GM12865 (cell line): Measurements from ENCODE around the gene RPS19.
"Not testable (repeated sequence)": the region's sequence is repeated elsewhere in the genome, so short reads cannot be mapped to it uniquely, and the experiment has no call there.

ENCODE experiments used
- DNase-seq: peaks from one replicate; pipeline ENCODE4 v3.0.0; 2010; ENCODE audit warnings: low read depth
- H3K4me3 ChIP-seq: 2 replicates; pipeline ENCODE4 v1.5.1; 2011; ENCODE audit warnings: mild to moderate bottlenecking, low read depth, low read length, control low read depth
- CTCF ChIP-seq: IDR thresholded peaks from 2 replicates; pipeline ENCODE4 v1.5.1; 2011; ENCODE audit warnings: low read length, control low read depth, low read depth, inconsistent platforms; ENCODE audit not compliant: insufficient read depth; ENCODE audit errors: missing control alignments

RPS19 gene

DNA sequence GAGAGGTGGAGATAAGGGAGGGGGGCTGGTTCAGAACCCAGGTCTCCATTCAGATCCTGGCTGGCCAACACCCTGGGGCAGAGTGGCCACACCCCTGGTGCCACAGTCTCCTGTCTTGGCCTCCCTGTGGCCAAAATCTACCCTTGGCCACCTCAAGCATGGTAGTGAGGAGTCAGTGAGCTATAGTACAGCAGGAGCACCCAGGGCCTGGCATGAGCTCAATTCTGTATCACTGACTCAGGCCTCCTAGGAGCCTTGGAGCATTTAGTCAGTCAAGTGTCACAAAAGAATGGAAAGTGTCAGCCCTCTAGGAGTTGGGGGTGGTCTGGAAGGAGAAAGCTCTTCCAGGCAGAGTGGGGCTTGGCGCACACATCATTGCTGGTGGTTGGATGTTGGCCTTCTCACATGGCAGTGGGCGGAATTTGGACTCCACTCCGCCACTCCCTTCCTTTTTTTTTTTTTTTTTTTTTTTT is 10.4 kb downstream of the RPS19 start:
- H3K4me3 ChIP-seq: no peak overlapping the region
- no peak for DNase-seq
- no peak for TF ChIP-seq CTCF

GRCh38 chr19:41871573-41872383 is 11.7 kb downstream of the RPS19 start:
- no peak overlapping the region for H3K4me3 ChIP-seq
- DNase-seq: peak; percentile 93
- TF ChIP-seq CTCF: no peak

DNA sequence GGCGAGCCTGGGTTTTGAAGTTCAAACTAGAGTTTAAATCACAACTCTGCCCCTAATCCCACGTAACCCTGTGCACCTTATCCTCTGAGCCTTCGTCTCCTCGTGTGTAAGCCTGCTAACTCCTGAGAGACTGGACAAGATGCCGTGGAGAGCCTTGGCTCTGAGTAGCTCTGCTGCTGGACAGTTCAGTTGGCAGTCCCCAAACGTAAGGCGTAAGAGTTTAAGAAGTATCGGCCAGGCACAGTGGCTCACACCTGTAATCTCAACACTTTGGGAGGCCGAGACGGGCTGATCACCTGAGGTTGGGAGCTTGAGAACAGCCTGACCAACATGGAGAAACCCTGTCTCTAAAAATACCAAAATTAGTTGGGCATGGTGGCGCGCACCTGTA is 12.3 kb downstream of the RPS19 start:
- TF ChIP-seq CTCF: no peak
- peak; percentile 49 for DNase-seq
- H3K4me3 ChIP-seq: no peak overlapping the region

- peak; percentile 84 for DNase-seq
- TF ChIP-seq CTCF: peak; percentile 83
- no peak overlapping the region for H3K4me3 ChIP-seq
Observed at GRCh38 chr19:41872775-41873647, 13.0 kb downstream of the RPS19 start.

DNA sequence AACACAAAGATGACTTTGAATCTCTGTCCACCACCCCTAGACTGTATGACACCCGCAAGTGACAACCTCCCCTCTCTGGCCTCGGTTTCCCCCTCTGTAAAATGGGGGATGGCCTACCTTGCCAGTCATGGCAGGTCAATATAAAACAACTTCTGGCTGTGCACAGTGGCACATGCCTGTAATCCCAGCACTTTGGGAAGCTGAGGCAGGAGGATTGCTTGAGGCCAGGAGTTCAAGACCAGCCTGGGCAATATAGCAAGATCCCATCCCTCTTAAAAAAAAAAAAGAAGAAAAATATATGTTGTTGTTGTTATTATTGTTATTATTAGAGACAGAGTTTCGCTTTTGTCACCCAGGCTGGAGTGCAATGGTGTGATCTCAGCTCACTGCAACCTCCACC is 15.9 kb downstream of the RPS19 start:
- DNase-seq: not testable (repeated sequence)
- H3K4me3 ChIP-seq: peak overlapping the region; percentile 16

GRCh38 chr19:41876847-41877832 is 17.1 kb downstream of the RPS19 start, which contains the start of gene CD79A:
TSS of gene CD79A (plus strand) at chr19:41877279. CDS start at chr19:41877305, 26 bp downstream.
- DNase-seq: peak; percentile 96
- peak within 1 kb of the TSS; percentile 90 for H3K4me3 ChIP-seq
- TF ChIP-seq CTCF: no peak
